GM23338 (cell line): ENCODE data around the gene NOL12. TPM values are rescaled to one million over a fixed set of nuclear protein-coding genes. Genes with fewer than 3 reads are reported as not detected.

Experiments
- CREB1 ChIP-seq: fragments of 250-450 bp; sonication (Bioruptor Pico); IDR thresholded peaks from 2 replicates; pipeline ENCODE4 v1.5.0; 2020; ENCODE audit warnings: low read depth, mild to moderate bottlenecking, moderate library complexity
- CTCF ChIP-seq, 2 experiments: fragments of 200-600 bp in 1 of 2; sonication (generic) in 1 of 2; conservative IDR thresholded peaks; 2 replicates each; pipeline versions ENCODE4 v1.5.1 to v1.6.1; 2016 to 2017; ENCODE audit warnings: antibody characterized with exemption in 2 of 2, low read depth in 2 of 2, mild to moderate bottlenecking in 2 of 2, moderate library complexity in 1 of 2
- ETS1 ChIP-seq: IDR thresholded peaks from 2 replicates; pipeline ENCODE4 v1.6.1; 2016; ENCODE audit warnings: antibody characterized with exemption
- NANOG ChIP-seq: IDR thresholded peaks from 2 replicates; pipeline ENCODE4 v1.6.1; 2016; ENCODE audit warnings: antibody characterized with exemption, borderline replicate concordance
- REST ChIP-seq: IDR thresholded peaks from one replicate; pipeline ENCODE4 v1.6.1; 2018; ENCODE audit warnings: antibody characterized with exemption; ENCODE audit not compliant: unreplicated experiment
- ZNF462 ChIP-seq: fragments of 250-450 bp; sonication (Bioruptor Pico); IDR thresholded peaks from 2 replicates; pipeline ENCODE4 v1.5.0; 2020; ENCODE audit warnings: mild to moderate bottlenecking, moderate library complexity
- polyA plus RNA-seq: library from polyadenylated mRNA; unstranded; fragments of >200 nt; fragmentation: Nextera tagmentation; extraction: Ambion mirVana; gene quantifications from 2 replicates; pipeline ENCODE4 v1.2.1, GENCODE V29; 2016
- total RNA-seq: library from RNA; depleted of rRNA; stranded (reverse); fragments of >200 nt; shearing (Covaris generic); gene quantifications from 2 replicates; pipeline ENCODE4 v1.2.3, GENCODE V29; 2014

The NOL12 gene
- total and polyA plus RNA-seq, 2 experiments from 2014 or later, result 22.2 to 48.5 TPM

DNA sequence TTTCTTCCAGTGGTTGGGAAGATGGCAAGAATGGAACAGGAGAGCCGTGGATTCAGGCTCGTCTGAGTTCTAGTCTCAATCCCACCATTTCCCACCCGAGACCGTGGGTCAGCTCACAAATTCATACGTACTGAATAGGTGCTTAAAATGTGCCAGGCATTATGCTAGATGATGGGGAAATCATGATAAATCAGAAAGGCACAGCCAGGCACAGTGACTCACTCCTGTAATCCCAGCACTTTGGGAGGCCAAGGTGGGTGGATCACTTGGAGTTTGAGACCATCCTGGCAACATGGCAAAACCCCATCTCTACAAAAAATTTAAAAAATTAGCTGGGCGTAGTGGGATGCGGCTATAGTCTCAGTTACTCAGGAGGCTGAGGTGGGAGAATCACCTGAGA, 17.8 kb downstream of the NOL12 start (continued):
- TF ChIP-seq ZNF462 (CRISPR knock-in tag), result no peak
- TF ChIP-seq CTCF (conservative IDR thresholded peaks at IDR 0.05; ENCODE audit: low read depth in 2 of 2), result no peak
- TF ChIP-seq CREB1 (CRISPR knock-in tag), result no peak
- TF ChIP-seq NANOG, result no peak
- no peak for TF ChIP-seq REST
- TF ChIP-seq ETS1, result no peak
